Stomach (tissue), 4 donors: ENCODE data around the gene TSPAN17.

ENCODE experiments used
- EP300 ChIP-seq: sonication (generic); formaldehyde crosslinking; IDR thresholded peaks from one replicate; pipeline ENCODE4 v1.6.1; 2017; ENCODE audit warnings: antibody characterized with exemption
- POLR2A ChIP-seq, 4 donors: fragments of 450-650 bp; IDR thresholded peaks; one replicate each; pipeline ENCODE4 v1.6.1; 2016; ENCODE audit warnings: antibody characterized with exemption in 4 of 4, control low read depth in 2 of 4, mild to moderate bottlenecking in 1 of 4, moderate library complexity in 1 of 4
- POLR2AphosphoS5 ChIP-seq, 3 donors: sonication (generic); formaldehyde crosslinking; IDR thresholded peaks; one replicate each; pipeline ENCODE4 v1.6.1; 2016; ENCODE audit warnings: antibody characterized with exemption in 3 of 3
- TF ChIP-seq, protein P1 (sequence below), 7 experiments: fragments of 450-650 bp in 4 of 7; fragments of 200-600 bp in 3 of 7; sonication (generic) in 3 of 7; IDR thresholded peaks; one replicate each; pipeline ENCODE4 v1.5.1; 2016 to 2019; ENCODE audit warnings: antibody characterized with exemption in 7 of 7, control low read depth in 2 of 7, mild to moderate bottlenecking in 1 of 7

DNA sequence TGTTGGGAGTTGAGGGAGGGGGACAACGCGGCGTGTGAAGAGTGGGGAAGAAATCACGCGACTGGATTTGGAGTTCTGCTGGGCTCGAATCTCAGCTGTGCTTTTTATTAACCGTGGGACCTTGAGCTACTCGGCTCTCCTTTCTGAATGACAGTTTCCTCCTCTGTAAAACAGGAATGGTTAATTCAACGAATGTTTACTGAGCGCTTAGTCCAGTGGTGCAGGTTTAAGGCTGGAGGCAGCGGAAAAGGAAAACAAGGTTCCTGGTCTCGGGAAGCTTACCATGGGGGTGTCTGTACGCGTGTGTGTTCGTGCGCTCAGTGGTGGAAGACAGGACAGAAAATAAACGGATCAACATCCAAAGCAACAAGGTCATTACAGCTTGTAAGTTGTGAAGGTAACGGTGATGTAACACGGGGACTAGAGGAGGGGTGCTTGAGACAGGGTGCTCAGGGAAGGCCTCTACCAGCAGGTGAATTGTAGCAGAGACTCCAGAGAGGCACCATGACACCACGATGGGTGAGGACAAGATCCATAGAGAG lies 16.5 kb upstream of the TSPAN17 start:
- TF ChIP-seq POLR2AphosphoS5 (IDR thresholded peaks at IDR 0.05), result no peak
- TF ChIP-seq, protein P1, sequence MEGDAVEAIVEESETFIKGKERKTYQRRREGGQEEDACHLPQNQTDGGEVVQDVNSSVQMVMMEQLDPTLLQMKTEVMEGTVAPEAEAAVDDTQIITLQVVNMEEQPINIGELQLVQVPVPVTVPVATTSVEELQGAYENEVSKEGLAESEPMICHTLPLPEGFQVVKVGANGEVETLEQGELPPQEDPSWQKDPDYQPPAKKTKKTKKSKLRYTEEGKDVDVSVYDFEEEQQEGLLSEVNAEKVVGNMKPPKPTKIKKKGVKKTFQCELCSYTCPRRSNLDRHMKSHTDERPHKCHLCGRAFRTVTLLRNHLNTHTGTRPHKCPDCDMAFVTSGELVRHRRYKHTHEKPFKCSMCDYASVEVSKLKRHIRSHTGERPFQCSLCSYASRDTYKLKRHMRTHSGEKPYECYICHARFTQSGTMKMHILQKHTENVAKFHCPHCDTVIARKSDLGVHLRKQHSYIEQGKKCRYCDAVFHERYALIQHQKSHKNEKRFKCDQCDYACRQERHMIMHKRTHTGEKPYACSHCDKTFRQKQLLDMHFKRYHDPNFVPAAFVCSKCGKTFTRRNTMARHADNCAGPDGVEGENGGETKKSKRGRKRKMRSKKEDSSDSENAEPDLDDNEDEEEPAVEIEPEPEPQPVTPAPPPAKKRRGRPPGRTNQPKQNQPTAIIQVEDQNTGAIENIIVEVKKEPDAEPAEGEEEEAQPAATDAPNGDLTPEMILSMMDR (IDR thresholded peaks at IDR 0.05), result no peak
- no peak for TF ChIP-seq POLR2A (IDR thresholded peaks at IDR 0.05)
- TF ChIP-seq EP300, result no peak
